GM19455 (cell line): Measurements from ENCODE around the gene MAP1LC3B2.

ENCODE experiments used
- ATAC-seq: cut with Tn5 transposase; IDR thresholded peaks from one replicate; pipeline ENCODE4 v1.9.1; 2021; ENCODE audit not compliant: unreplicated experiment

The MAP1LC3B2 gene

GRCh38 chr12:116537101-116537904, 21.9 kb upstream of the MAP1LC3B2 start:
- peak; percentile 31 for ATAC-seq

- peak; percentile 56 for ATAC-seq
Measured at GRCh38 chr12:116538076-116538591, 21.0 kb upstream of the MAP1LC3B2 start.

- ATAC-seq: no peak
Measured at GRCh38 chr12:116538682-116539305, 20.4 kb upstream of the MAP1LC3B2 start.

GRCh38 chr12:116539361-116539771, 19.8 kb upstream of the MAP1LC3B2 start:
- no peak for ATAC-seq

- ATAC-seq: no peak
Measured at GRCh38 chr12:116539905-116540482, 19.2 kb upstream of the MAP1LC3B2 start.

GRCh38 chr12:116540622-116541152, 18.5 kb upstream of the MAP1LC3B2 start:
- no peak for ATAC-seq

- no peak for ATAC-seq
Measured at GRCh38 chr12:116541547-116542344, 17.4 kb upstream of the MAP1LC3B2 start.

- no peak for ATAC-seq
Measured at GRCh38 chr12:116542345-116542956, 16.7 kb upstream of the MAP1LC3B2 start.

- ATAC-seq: no peak
Measured at GRCh38 chr12:116544656-116545055, 14.5 kb upstream of the MAP1LC3B2 start.

- no peak for ATAC-seq
Measured at GRCh38 chr12:116545144-116545543, 14.0 kb upstream of the MAP1LC3B2 start.

GRCh38 chr12:116545936-116546335, 13.2 kb upstream of the MAP1LC3B2 start:
- no peak for ATAC-seq

- ATAC-seq: peak; percentile 86
Measured at GRCh38 chr12:116547955-116548501, 11.2 kb upstream of the MAP1LC3B2 start.

GRCh38 chr12:116549993-116550392, 9.2 kb upstream of the MAP1LC3B2 start:
- no peak for ATAC-seq

- no peak for ATAC-seq
Measured at GRCh38 chr12:116551151-116551550, 8.0 kb upstream of the MAP1LC3B2 start.

- ATAC-seq: no peak
Measured at GRCh38 chr12:116551619-116551951, 7.6 kb upstream of the MAP1LC3B2 start.

- no peak for ATAC-seq
Measured at GRCh38 chr12:116551952-116552772, 7.0 kb upstream of the MAP1LC3B2 start.

- ATAC-seq: no peak
Measured at GRCh38 chr12:116552773-116553373, 6.3 kb upstream of the MAP1LC3B2 start.

- ATAC-seq: no peak
Measured at GRCh38 chr12:116556356-116556952, 2.7 kb upstream of the MAP1LC3B2 start.
